GM12801 (cell line): ENCODE data around the gene KRIT1.

Experiments used
- CTCF ChIP-seq: IDR thresholded peaks from one replicate; pipeline ENCODE4 v1.5.1; 2011; ENCODE audit warnings: control low read depth; ENCODE audit not compliant: insufficient read length; ENCODE audit errors: extremely low read depth

The KRIT1 gene

GRCh38 chr7:92244808-92245486, 767 bp downstream of the KRIT1 start:
- TF ChIP-seq CTCF, result no peak

GRCh38 chr7:92242972-92243371, 2.7 kb downstream of the KRIT1 start:
- no peak for TF ChIP-seq CTCF

GRCh38 chr7:92230547-92230946, 15.2 kb downstream of the KRIT1 start:
- TF ChIP-seq CTCF, result no peak

- TF ChIP-seq CTCF, result no peak
These were observed 17.0 kb downstream of the KRIT1 start for GRCh38 chr7:92228742-92229141.

- TF ChIP-seq CTCF, result no peak
These were observed 17.6 kb downstream of the KRIT1 start for GRCh38 chr7:92228100-92228499.

- TF ChIP-seq CTCF, result no peak
These were observed 18.7 kb downstream of the KRIT1 start for GRCh38 chr7:92226981-92227380.

- TF ChIP-seq CTCF, result no peak
These were observed 23.9 kb downstream of the KRIT1 start for GRCh38 chr7:92221766-92222165.
